Activated T-cell treated with anti-CD3 and anti-CD28 coated beads, Interleukin-2, amount 50 U/mL, for 48 hours (primary cell): ENCODE measurements around the gene BRD3.
"Not testable (repeated sequence)": the region's sequence is repeated elsewhere in the genome, so short reads cannot be mapped to it uniquely, and the experiment has no call there.

Source experiments
- DNase-seq, 2 experiments: peaks; one replicate each; pipeline ENCODE4 v3.0.0-alpha.2; 2020

BRD3 gene

DNA sequence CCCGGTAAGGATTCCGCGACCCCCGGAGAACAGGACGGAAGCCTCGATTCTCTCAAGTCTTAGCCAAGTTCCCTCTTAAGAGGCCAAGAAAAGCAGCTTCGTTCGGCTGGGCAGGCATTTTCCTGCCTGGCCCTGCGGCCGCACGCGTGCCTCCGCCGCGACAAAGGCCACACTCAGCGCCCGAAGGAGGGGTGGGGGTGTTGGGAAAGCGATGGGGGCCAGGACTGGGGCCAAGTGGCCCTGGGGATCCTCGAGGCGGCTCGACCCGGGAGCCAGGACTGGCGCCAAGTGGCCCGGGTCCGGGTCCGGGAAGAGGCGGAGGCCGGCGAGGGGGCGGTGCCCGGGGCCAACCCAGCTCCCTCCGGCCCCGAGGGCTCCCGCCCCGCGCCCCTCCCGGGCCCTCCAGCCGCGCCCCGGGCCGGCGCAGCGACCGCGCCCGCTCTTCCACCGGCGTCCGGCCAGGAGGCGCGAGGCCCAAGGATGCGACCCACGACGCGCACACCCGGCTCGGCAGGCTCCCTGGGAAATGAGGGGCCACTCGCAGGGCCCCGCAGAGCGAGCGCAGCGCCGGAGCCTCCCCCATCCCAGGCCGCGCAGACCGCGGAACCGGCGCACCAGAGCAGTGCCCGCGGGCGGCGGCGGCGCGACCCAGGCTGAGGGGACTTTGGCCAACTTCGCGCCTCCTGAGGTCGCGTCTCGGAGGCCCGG is 76.5 kb downstream of the BRD3 start:
- peak in 1 of 2 experiments; percentile 21 for DNase-seq

DNA sequence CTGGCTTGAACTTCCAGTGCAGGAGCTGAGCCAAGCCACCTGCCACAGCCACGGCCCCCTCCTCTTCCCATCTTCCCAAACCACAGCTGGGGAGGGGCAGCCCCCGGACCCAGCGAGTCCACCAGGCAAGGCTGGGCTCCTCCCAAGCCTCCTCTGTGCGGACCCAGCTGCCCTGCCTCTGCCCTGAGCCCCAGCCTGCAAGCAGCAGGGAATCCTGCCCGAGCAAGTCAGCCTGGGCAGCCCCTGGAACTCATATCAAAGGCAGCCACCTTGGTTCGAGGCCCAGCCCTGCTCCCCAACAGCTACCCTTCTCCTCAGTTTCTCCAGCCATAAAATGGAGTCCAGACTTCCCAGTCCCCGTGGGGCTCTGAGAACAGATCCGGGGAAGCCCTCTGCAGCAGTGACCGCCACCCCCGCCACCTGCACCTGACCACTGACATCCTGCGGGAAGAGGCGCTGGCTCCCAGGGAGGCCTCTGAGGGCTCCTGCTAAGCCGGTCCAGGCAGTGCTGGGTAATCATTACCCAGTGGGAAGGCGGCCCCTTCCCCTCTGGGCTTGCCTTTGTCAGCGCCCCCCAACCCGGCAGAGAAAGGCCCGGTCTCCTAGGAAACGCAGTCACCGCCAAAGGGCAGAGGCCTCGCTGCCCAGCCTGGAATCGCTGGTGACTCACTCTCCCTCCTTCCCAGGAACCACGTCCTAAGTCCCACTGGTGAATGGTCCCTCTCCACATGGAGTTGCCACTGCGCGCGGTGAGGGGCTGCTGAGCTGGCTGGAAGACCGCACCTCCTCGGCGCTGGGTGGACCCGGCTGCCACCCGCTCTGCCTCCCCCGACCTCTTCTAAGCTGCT is 77.2 kb downstream of the BRD3 start:
- no peak for DNase-seq

DNA sequence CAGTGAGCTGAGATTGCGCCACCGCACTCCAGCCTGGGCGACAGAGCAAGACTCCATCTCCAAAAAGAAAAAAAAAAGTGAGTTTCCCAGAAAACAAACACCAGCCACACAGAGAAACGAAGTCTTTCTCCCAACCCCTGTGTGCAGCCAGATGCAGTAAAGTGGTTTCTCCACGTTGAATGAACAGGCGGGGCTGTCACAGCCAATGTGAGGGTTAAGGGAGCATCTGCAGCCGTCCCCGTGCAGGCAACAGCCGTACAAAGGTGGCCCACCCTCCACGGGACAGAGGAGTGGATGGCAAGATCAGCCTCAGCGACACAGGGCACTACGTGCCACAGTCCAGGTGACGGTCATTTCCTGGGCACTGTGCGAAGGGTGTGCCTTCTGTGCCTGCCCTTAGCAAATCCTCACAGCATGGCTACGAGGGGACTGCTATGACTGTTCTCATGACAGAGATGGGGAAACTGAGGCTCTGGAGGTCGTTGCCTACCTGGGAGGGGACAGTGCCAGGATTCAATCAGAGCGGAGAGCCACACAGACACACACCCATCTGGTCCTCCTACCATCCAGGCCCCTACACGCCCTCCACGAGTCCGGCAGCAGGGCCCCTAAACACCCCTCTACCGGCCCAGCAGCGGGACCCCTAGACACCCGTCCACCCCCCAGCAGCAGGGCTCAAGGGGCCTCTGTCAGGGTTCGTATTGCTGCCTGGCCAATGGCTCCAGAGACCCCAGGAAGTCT is 78.0 kb downstream of the BRD3 start:
- no peak for DNase-seq

DNA sequence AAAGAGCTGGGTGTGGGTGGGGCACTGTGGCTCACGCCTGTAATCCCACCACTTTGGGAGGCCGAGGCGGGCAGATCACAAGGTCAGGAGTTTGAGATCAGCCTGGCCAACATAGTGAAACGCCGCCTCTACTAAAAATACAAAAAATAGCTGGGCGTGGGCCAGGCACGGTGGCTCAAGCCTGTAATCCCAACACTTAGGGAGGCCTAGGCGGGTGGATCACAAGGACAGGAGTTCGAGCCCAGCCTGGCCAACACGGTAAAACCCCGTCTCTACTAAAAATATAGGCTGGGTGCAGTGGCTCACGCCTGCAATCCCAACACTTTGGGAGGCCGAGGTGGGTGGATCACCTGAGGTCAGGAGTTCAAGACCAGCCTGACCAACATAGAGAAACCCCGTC is 79.1 kb downstream of the BRD3 start:
- not testable (repeated sequence) for DNase-seq

DNA sequence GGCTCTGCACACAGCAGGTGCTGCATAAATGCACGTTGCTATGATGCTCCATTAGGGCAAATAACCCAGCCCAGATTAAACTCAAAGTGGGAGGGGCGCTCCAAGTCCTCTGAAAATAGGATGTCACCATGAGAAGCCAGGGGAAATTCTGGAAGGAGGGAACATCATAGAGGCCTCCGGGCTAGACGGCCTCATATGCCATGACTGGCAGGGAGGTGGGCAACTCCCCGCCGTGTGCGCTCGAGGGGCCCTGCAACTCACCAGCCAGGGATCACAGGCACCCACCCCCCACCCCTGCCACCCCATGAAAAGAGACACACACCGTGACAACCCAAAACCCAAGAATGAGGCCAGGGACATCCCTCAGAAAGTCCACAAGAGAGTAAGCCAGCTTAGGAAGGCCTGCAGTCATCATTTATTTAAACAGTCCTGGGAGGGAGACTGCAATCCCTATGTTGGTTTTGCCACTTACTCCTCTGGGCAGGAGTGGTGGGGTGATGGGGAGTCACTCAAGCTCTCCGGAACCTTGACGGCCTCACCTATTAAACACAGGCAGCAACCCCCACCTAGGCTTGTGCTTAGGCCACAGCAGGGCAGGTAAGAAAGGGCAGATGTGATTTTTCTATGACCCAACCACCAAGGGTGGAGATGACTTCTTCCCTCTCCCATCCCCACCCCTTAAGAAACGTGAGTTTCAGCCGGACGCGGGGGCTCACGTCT is 79.7 kb downstream of the BRD3 start:
- DNase-seq, result no peak

DNA sequence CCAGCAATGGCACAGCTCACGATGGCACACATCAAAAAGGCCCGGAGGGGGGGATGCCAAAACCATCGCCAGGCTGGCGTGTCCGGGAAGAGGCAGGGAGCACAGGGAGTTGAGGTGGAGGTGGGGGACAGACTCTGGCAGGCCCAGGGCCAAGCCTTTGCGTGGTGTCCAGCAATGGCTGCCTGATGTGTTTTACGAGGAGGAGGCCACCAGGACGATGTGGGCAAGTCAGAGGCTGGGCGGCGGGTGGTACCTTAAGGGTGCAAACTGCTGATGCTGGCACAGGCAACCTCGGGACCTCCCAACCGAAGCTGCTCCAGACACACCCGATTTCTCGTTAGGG is 80.4 kb downstream of the BRD3 start:
- no peak for DNase-seq

DNA sequence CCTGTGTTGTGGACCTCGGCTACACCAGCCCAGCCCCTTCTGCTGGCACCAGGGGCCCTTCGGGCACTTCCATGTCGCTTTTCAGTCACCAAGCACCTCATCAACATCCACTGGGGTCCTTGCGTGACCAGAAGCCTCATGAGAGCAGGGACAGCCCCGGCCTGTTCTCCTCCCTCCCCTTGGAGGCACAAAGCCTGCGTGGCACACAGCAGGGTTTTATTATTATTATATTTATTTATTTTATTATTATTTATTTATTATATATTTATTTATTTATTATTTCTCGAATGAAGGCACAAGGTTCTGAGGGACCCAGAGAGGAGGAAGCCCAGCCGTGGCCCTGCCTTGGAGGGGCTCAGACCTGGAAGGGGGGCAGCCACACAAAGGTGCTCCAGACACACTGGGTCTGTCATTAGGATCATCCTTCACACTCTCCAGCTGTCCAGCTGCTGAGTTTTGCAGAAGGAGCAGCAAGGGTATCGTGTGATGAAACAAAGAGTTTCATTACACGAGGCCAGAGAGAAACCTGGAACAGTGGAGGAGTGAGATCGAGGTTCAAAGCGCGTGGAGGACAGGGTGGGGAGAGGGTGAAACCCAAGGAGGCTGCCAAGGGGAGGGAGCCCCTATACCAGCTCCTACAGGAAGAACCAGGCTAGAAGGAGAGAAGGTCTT is 80.9 kb downstream of the BRD3 start:
- DNase-seq, result no peak

DNA sequence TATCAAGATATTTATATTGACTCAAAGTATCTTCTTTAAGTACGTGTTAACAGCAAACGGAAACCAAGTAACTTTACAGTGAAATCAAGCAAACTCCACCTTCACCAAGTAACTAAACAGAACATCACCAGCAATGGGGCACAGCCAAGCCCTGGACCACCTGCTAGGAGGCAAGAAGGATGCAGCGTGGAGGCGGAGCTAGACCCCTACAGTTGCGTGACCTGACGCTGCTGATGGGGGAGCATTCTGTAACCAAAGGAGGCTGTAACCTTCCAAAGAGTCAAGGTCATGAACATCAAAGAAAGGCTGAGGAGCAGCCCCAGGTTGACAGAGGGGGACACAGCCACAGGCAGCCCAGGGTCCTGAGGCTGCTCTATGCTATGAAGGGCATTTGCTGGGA is 81.8 kb downstream of the BRD3 start:
- no peak for DNase-seq

DNA sequence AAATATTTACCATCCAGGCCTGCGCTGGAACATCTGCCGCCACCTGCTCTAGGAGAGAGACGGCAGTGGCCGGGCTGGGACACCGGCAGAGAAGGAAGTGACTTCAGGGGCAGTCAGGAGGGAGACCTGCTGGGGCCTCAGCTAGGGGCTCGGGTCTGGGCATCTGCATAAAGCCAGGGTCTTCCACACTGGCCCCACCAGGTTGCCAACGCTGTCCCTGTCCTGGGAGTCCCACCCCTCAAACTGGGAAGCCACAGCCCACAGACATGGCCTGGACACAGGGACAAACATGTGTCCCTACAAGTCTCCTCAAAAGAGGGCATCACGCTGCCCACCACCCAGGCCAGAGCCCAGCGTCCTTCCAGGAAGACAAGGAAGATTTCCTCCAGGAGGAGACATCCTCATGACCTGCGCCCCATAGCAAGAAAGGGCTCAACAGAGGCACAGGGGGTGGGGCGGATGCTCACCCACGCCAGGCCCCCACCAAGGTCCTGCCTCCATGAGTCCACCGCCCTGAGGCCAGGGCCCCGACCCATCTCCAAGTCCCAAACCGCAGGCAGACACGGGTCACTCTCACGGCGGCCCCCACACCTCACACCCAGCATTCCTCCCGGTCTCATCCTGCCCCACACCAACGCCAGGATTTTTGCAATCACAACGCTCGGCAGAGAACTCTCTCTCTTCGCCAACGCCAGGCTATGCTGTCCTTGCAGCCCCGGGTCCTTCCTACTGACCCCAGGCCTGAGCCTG is 84.7 kb downstream of the BRD3 start:
- no peak for DNase-seq

DNA sequence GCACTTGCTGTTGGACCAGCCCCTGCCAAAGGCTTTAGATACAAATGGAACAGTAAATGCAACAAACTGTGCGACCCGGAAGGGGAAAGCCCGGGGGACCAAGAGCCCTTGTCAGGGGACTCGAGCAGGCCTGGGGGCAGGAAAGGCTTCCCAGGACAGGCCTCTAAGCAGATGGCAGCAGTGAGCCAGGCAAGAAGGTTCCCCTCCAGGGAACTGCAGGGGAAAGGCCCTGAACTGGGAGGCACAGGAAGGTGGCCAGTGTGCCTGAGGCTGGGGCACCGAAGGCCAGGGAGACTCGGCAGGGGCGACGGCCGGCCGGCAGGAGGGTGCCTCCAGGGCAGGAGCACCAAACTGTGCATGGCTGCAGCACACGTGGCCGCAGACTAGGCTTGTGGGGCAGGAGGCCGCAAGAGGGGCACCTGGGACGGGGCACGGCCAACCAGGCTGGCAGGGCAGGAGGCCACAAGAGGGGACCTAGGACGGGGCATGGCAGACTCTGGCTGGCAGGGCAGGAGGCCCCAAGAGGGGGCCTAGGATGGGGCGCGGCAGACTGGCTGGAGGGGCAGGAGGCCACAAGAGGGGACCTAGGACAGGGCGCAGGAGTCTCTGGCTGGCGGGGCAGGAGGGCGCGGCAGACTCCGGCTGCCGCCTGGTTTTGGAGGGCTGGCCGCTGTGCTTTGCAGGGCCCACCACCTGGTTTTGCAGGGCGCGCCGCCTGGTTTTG is 85.7 kb downstream of the BRD3 start:
- no peak for DNase-seq

DNA sequence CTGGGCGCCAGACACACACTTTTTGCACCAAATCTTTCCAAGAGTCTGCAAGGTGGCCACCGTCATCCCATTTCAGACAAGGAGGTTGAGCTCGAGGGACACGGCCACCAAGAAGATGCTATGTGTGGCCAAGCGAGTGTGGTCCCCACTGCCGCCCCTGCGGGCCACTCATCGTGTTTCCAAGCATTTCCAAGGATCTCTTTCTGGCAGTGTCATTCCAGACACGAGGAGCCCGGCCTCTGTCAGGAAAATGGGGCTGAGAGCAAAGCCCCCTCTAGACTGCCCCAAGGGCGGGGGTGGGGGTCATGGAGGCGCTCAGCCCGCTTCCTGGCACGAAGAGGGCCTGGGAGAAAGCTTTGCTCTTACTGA is 86.3 kb downstream of the BRD3 start:
- no peak for DNase-seq

DNA sequence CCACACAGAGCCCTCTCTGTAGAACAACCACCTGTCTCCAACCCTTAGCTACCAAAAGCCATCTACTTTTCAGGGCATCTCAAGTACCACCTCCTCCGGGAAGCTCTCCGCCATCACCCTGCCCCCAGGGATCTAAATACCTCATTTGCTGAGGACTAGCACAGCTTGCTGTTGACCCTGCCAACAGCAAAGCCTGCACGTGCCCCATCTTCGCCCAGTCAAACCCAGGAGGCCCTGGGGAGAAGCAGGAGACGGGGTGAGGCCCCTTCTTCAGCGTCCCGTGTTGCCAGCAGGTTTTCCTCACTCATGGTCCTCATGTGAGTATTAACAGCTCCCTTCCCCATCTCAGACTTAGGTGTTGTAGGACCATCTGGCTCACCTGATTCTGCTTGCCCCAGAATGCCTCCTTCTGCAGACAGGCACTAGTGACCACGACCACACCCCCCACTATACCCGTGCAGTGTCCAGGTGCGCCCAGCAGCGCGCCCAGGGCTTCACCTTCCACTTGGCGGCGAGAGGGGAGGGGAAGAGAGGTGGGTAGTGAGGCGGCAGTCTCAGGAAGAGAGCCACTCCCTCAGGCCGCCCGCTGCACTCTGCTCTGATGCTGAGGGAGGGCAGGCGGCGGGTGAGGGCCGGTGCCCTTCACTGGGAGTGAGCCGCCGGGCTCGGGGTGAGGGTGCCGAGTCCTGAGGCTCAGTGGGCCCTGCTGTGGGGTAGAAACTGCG is 86.8 kb downstream of the BRD3 start:
- DNase-seq, result no peak
